GM23248 (cell line): Measurements from ENCODE around the gene PNPLA3.

ENCODE experiments used
- EZH2 ChIP-seq: fragments of 200-600 bp; sonication (generic); IDR thresholded peaks from 2 replicates; pipeline ENCODE4 v1.6.1; 2018; ENCODE audit warnings: antibody characterized with exemption, mild to moderate bottlenecking; ENCODE audit not compliant: insufficient read depth, poor library complexity, severe bottlenecking
- EZH2phosphoT487 ChIP-seq: fragments of 200-600 bp; sonication (generic); IDR thresholded peaks from 2 replicates; pipeline ENCODE4 v1.6.1; 2018; ENCODE audit warnings: antibody characterized with exemption, moderate library complexity, mild to moderate bottlenecking, low read depth; ENCODE audit not compliant: insufficient read depth

- TF ChIP-seq EZH2phosphoT487 = no peak
- TF ChIP-seq EZH2 = no peak
Measured at GRCh38 chr22:43951966-43952365, 28.4 kb downstream of the PNPLA3 start.
